Duodenal mucosa (tissue), 2 donors: ENCODE measurements around the gene ADAMTS2.

Source experiments
- H3K27ac ChIP-seq: one replicate; pipeline ENCODE4 v1.7.0; 2013; ENCODE audit warnings: low read depth, low read length
- H3K27me3 ChIP-seq, 2 donors: one replicate each; pipeline ENCODE4 v1.7.0; 2013; ENCODE audit warnings: low read length in 2 of 2, control low read depth in 1 of 2; ENCODE audit not compliant: insufficient read depth in 2 of 2, control insufficient read depth in 1 of 2
- H3K36me3 ChIP-seq, 2 donors: one replicate each; pipeline ENCODE4 v1.7.0; 2013; ENCODE audit warnings: low read length in 2 of 2, control low read depth in 1 of 2; ENCODE audit not compliant: insufficient read depth in 2 of 2, control insufficient read depth in 1 of 2
- H3K4me1 ChIP-seq, 2 donors: one replicate each; pipeline ENCODE4 v1.7.0; 2013; ENCODE audit warnings: low read length in 2 of 2, control low read depth in 1 of 2; ENCODE audit not compliant: insufficient read depth in 2 of 2, control insufficient read depth in 1 of 2
- H3K4me3 ChIP-seq, 2 donors: one replicate each; pipeline ENCODE4 v1.7.0; 2013; ENCODE audit warnings: low read length in 2 of 2, low read depth in 1 of 2
- H3K9ac ChIP-seq, 2 donors: one replicate each; pipeline ENCODE4 v1.7.0; 2013; ENCODE audit warnings: low read length in 2 of 2, low read depth in 1 of 2
- H3K9me3 ChIP-seq, 2 donors: one replicate each; pipeline ENCODE4 v1.7.0; 2013; ENCODE audit warnings: low read length in 2 of 2, control low read depth in 1 of 2; ENCODE audit not compliant: control insufficient read depth in 1 of 2

Gene ADAMTS2

DNA sequence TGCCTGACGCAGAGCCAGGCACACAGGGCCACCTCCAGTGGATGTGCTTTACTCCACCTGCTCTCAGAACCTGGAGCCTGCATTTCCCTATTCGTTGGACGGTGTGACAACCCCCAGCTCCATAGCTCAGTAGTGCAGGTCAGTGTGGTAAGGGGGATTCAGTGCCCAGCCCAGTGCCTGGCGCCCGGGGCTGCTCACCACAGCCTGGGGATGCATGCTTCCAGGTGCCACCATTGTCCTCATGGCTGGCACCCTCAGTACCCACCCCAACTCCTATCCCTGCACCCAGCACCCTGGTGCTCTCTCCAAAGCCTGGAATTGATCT lies 32.8 kb upstream of the ADAMTS2 start:
- no peaks in the 10 kb centered on the region for H3K27me3 ChIP-seq
- no peaks in the 10 kb centered on the region for H3K9me3 ChIP-seq
- H3K4me1 ChIP-seq, result peaks cover 0 to 6% of the 10 kb centered on the region in 2 donors
- H3K27ac ChIP-seq, result peak overlapping the region; percentile 32
- H3K9ac ChIP-seq, result no peak overlapping the region
- H3K4me3 ChIP-seq, result no peak overlapping the region
- H3K36me3 ChIP-seq, result no peaks in the 10 kb centered on the region

DNA sequence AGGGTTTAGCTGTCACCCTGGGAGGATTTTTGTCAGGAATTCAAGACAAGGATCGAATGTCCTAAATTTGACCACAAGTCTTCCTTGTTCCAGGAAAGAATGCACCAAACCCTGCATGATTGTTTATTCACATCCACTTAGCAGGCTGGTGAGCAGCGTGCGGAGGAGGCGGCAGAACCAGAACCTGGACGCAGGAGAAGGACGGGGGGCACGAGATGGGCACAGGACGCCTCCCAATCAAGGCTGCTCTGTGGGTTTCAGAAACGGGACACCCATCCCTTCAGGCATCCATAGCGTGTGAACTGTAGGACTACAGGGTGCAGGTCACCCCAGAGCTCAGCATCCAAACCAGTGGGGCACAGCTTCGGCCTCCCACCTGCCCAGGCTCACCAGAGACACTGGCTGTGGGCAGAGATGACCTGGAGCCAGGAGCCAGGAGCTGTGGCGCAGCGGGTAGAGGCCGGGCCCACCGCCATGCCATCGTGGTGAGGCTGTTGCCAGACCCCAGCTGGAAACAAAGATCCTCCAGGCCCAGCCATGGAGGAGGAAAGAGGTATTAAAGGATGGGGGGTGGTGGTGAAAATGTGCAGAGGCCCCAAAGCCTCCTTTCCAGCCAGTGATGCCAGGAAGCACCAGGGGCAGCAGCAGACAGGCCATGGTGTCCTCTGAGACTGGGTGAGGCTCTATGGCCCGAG lies 32.3 kb upstream of the ADAMTS2 start:
- H3K36me3 ChIP-seq, result no peaks in the 10 kb centered on the region
- H3K27ac ChIP-seq, result no peak overlapping the region
- H3K9me3 ChIP-seq, result no peaks in the 10 kb centered on the region

DNA sequence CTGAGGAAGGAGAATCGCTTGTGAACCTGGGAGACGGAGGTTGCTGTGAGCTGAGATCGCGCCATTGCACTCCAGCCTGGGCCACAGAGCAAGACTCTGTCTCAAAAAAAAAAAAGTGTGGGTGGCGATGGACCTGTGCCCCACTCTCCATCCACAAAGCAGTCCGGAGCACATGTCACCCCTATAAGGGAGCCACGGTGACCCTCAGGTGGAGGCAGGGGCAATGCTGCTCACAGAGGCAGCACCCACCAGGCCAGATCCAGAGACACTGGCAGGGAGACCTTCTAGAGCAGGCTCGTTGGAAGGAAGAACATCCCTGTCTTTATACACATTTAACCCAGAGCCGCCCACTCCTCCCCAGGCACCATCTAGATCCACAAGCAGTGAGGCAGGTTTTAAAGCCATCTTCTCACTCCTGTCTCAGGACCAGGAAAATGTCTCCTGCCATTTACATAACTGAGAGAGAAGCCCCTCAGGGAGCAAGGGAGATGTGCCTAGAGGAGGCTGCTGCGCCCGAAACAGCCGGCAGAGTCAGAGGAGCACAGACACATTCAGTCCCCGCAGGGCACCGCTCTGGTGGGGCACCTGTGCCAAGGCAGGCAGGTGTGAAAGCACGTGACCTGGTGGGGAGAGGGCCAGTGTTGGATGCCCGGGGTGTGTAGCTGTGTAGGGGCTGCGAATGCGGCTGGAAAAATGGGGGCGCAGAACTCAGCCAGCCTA lies 31.6 kb upstream of the ADAMTS2 start:
- Histone ChIP-seq H3K27me3 (no peaks in the 10 kb centered on the region), H3K4me1 (peaks cover 0 to 6% of the 10 kb centered on the region in 2 donors), H3K36me3 (no peaks in the 10 kb centered on the region), H3K4me3 (no peak overlapping the region), H3K9ac (no peak overlapping the region), H3K9me3 (no peaks in the 10 kb centered on the region), H3K27ac (no peak overlapping the region)

More for the DNA sequence above, 32.3 kb upstream of the ADAMTS2 start:
- no peaks in the 10 kb centered on the region for H3K27me3 ChIP-seq
- H3K4me1 ChIP-seq, result peaks cover 0 to 6% of the 10 kb centered on the region in 2 donors
- H3K9ac ChIP-seq, result no peak overlapping the region
- H3K4me3 ChIP-seq, result no peak overlapping the region

DNA sequence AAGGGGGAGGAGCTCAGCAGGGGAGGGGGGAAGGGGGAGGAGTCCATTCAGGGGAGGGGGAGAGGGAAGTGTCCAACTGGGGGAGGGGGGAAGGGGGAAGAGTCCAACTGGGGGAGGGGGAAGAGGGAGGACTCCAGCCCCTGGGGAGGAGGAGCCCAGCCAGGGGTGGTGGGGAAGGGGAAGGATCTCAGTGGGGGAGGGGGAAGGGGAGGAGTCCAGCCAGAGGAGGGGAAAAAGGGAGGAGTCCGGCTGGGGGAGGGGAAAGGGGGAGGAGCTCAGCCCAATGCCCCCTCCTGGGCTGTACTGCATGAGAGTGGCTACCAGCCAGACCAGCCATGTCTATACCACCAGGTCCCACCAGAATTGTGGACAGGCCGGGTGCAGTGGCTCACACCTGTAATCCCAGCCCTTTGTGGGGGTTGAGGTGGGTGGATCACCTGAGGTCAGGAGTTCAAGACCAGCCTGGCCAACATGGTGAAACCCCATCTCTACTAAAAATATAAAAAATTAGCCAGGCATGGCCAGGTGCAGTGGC lies 30.6 kb upstream of the ADAMTS2 start:
- H3K27ac ChIP-seq, result no peak overlapping the region
- H3K9ac ChIP-seq, result no peak overlapping the region
- H3K27me3 ChIP-seq, result no peaks in the 10 kb centered on the region
- no peak overlapping the region for H3K4me3 ChIP-seq
- H3K36me3 ChIP-seq, result no peaks in the 10 kb centered on the region
- H3K9me3 ChIP-seq, result no peaks in the 10 kb centered on the region
- peaks cover 0 to 6% of the 10 kb centered on the region in 2 donors for H3K4me1 ChIP-seq

DNA sequence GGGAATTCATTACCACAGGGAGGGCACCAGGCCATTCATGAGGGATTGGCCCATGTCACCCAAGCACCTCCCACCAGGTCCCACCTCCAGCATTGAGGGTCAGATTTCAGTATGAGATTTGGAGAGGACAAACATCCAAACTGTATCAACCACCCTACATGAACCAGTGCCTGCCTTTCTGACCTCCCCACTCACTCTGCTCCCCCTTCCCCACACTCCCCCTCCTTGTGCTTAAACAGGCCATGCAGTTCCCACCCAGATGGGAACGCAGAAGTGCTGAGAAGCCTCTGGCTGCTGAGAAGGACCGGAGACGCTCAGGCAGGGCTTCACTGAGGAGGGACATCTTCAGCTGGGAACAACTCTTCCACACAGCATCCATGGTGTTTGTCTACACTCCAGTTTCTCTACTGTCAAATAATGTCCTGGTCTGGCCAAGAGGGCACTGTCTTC lies 30.0 kb upstream of the ADAMTS2 start:
- no peaks in the 10 kb centered on the region for H3K36me3 ChIP-seq
- peaks cover 0 to 6% of the 10 kb centered on the region in 2 donors for H3K4me1 ChIP-seq
- H3K4me3 ChIP-seq, result no peak overlapping the region
- H3K9me3 ChIP-seq, result no peaks in the 10 kb centered on the region
- no peaks in the 10 kb centered on the region for H3K27me3 ChIP-seq
- no peak overlapping the region for H3K27ac ChIP-seq
- H3K9ac ChIP-seq, result no peak overlapping the region

DNA sequence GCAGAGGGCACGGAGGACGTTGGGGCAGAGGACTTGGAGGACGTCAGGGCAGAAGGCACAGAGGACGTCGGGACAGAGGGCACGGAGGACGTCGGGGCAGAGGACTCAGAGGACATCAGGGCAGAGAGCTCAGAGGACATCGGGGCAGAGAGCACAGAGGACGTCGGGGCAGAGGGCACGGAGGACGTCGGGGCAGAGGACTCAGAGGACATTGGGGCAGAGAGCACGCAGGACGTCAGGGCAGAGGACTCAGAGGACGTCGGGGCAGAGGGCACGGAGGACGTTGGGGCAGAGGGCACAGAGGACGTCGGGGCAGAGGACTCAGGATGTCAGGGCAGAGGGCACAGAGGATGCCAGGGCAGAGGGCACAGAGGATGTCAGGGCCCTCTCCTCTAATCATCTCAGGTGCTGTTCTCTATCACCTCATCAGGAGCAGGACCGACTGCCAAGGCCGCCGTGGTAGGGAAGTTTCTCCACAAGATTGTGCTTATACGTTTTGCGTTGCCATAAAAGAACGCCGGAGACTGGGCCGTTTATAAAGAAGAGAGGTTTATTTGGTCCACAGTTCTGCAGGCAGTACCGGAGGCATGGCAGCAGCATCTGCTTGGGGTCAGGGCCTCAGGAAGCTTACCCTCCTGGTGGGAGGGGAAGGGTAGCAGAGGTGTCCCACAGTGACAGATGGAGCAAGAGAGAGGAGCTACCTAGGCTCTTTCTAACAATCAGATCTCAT lies 29.4 kb upstream of the ADAMTS2 start:
- no peak overlapping the region for H3K27ac ChIP-seq
- H3K9me3 ChIP-seq, result no peaks in the 10 kb centered on the region
- no peak overlapping the region for H3K4me3 ChIP-seq
- H3K27me3 ChIP-seq, result no peaks in the 10 kb centered on the region
- H3K36me3 ChIP-seq, result no peaks in the 10 kb centered on the region
- no peak overlapping the region for H3K9ac ChIP-seq
- peaks cover 0 to 6% of the 10 kb centered on the region in 2 donors for H3K4me1 ChIP-seq

DNA sequence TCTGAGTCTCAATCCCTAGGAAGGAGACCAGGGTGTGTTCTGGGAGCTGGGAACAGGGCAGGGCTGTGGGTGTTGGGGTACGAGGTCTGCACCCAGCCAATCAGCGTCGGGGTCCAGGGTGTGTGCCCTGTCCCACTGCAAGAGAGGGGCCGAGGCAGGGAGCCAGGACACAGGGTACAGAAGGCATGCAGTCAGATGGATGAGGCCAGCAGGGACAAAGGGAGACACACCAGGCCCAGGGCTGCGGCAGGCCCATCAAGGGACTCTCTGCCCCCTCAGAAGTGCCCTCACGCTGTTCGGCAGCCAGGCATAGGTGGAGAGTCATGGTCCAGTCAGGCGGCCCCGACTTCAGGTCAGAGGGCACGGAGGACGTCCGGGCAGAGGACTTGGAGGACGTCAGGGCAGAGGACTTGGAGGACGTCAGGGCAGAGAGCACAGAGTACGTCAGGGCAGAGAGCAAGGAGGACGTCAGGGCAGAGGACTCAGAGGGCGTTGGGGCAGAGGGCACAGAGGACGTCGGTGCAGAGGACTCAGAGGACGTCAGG lies 28.8 kb upstream of the ADAMTS2 start:
- Histone ChIP-seq H3K4me1 (peaks cover 0 to 6% of the 10 kb centered on the region in 2 donors), H3K9ac (no peak overlapping the region), H3K9me3 (no peaks in the 10 kb centered on the region), H3K27ac (no peak overlapping the region), H3K36me3 (no peaks in the 10 kb centered on the region), H3K4me3 (no peak overlapping the region), H3K27me3 (no peaks in the 10 kb centered on the region)

DNA sequence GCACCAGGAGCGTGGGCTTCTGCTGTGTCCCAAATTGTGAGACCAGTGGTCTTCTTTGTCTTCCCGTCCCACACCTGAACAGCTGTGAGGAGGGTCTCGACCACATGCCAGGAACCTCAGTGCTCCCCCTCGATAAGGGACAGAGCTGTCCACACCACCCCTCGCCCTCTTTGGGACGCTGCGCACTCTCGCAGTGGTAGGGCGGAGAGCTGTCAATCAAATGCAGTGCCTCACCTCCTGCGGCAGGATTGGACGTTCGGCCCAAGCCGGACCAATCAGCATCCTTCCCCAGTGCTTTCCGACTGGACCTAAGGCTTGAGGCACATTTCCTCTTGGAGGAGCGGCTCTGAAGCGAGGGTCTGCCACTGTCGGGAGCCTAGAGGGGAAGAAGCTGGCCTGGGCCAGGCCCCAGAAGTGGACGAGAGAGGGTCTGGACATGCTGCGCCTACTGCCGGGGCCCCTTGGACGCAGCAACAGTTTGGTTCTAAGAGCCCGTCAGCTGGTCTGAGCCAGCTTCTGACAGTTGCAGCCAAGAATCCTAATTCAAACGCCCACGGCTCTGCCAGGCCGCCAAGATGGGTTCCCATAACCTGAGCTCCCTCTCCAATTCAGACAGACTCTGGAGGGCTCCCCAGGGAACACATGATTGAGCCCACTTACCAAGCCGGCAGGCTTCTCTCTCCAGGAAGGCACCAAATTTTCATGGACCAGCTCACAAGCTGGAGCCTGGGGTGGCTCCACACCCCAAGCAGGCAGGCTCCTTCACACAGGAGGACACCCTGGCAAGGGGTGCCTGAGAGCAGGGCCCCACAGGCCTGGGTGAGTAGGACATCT lies 28.1 kb upstream of the ADAMTS2 start:
- no peaks in the 10 kb centered on the region for H3K9me3 ChIP-seq
- no peak overlapping the region for H3K9ac ChIP-seq
- no peak overlapping the region for H3K27ac ChIP-seq

More for the DNA sequence above, 28.1 kb upstream of the ADAMTS2 start:
- no peaks in the 10 kb centered on the region for H3K36me3 ChIP-seq
- no peak overlapping the region for H3K4me3 ChIP-seq
- H3K27me3 ChIP-seq, result no peaks in the 10 kb centered on the region
- peaks cover 0 to 4% of the 10 kb centered on the region in 2 donors for H3K4me1 ChIP-seq
